Neural cell (in vitro differentiated cells): Measurements from ENCODE around the gene PTPN13.

Source experiments
- CTCF ChIP-seq: fragments of 450-650 bp; IDR thresholded peaks from 2 replicates; pipeline ENCODE4 v1.5.1; 2014; ENCODE audit warnings: antibody characterized with exemption, mild to moderate bottlenecking, moderate library complexity; ENCODE audit not compliant: poor library complexity, severe bottlenecking
- EZH2 ChIP-seq: fragments of 200-600, 300-800 bp; shearing (Covaris generic), sonication (generic); IDR thresholded peaks from 2 replicates; pipeline ENCODE4 v1.6.1; 2014; ENCODE audit warnings: antibody characterized with exemption, low read length, borderline replicate concordance, mild to moderate bottlenecking; ENCODE audit not compliant: insufficient read depth, poor library complexity, severe bottlenecking
- POLR2AphosphoS5 ChIP-seq: IDR thresholded peaks from 2 replicates; pipeline ENCODE4 v1.6.1; 2012
- RAD21 ChIP-seq: fragments of 450-650 bp; conservative IDR thresholded peaks from 2 replicates; pipeline ENCODE4 v1.6.1; 2014; ENCODE audit warnings: antibody characterized with exemption, mild to moderate bottlenecking, moderate library complexity
- TAF1 ChIP-seq: IDR thresholded peaks from 2 replicates; pipeline ENCODE4 v1.6.1; 2012; ENCODE audit warnings: low read depth
- TF ChIP-seq, protein P1 (sequence below): IDR thresholded peaks from 2 replicates; pipeline ENCODE4 v1.6.1; 2012; ENCODE audit warnings: borderline replicate concordance

GRCh38 chr4:86594559-86595425, 677 bp downstream of the PTPN13 start:
- TF ChIP-seq CTCF, result peak; percentile 47
- no peak for TF ChIP-seq POLR2AphosphoS5
- no peak for TF ChIP-seq EZH2
- TF ChIP-seq, protein P1, sequence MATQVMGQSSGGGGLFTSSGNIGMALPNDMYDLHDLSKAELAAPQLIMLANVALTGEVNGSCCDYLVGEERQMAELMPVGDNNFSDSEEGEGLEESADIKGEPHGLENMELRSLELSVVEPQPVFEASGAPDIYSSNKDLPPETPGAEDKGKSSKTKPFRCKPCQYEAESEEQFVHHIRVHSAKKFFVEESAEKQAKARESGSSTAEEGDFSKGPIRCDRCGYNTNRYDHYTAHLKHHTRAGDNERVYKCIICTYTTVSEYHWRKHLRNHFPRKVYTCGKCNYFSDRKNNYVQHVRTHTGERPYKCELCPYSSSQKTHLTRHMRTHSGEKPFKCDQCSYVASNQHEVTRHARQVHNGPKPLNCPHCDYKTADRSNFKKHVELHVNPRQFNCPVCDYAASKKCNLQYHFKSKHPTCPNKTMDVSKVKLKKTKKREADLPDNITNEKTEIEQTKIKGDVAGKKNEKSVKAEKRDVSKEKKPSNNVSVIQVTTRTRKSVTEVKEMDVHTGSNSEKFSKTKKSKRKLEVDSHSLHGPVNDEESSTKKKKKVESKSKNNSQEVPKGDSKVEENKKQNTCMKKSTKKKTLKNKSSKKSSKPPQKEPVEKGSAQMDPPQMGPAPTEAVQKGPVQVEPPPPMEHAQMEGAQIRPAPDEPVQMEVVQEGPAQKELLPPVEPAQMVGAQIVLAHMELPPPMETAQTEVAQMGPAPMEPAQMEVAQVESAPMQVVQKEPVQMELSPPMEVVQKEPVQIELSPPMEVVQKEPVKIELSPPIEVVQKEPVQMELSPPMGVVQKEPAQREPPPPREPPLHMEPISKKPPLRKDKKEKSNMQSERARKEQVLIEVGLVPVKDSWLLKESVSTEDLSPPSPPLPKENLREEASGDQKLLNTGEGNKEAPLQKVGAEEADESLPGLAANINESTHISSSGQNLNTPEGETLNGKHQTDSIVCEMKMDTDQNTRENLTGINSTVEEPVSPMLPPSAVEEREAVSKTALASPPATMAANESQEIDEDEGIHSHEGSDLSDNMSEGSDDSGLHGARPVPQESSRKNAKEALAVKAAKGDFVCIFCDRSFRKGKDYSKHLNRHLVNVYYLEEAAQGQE, result no peak
- no peak for TF ChIP-seq RAD21
- no peak for TF ChIP-seq TAF1
